Type B pancreatic cell (in vitro differentiated cells): ENCODE results near the gene TFAP2D. TPM values are rescaled to one million over a fixed set of nuclear protein-coding genes. Genes with fewer than 3 reads are reported as not detected.

Source experiments
- DNase-seq: peaks from one replicate; pipeline ENCODE4 v3.0.0; 2021; ENCODE audit warnings: mixed read lengths; ENCODE audit not compliant: unreplicated experiment; ENCODE audit errors: extremely low spot score
- H3K27ac Mint-ChIP-seq: 2 replicates; pipeline ENCODE4 v1.8.0; 2021; ENCODE audit warnings: mild to moderate bottlenecking, mixed read lengths
- H3K27me3 Mint-ChIP-seq: 2 replicates; pipeline ENCODE4 v1.8.0; 2021; ENCODE audit warnings: mixed read lengths
- H3K36me3 Mint-ChIP-seq: 2 replicates; pipeline ENCODE4 v1.8.0; 2021; ENCODE audit warnings: mixed read lengths
- H3K4me1 Mint-ChIP-seq: one replicate; pipeline ENCODE4 v1.8.0; 2021; ENCODE audit warnings: mixed read lengths; ENCODE audit not compliant: unreplicated experiment
- H3K4me3 Mint-ChIP-seq: 2 replicates; pipeline ENCODE4 v1.8.0; 2021; ENCODE audit warnings: mild to moderate bottlenecking, mixed read lengths
- H3K9me3 Mint-ChIP-seq: 2 replicates; pipeline ENCODE4 v1.8.0; 2021; ENCODE audit warnings: mixed read lengths
- CTCF ChIP-seq: fragments of 200-600 bp; sonication (generic); conservative IDR thresholded peaks from 2 replicates; pipeline ENCODE4 v1.5.0; 2021; ENCODE audit warnings: antibody characterized with exemption, mild to moderate bottlenecking
- total RNA-seq: library from RNA; stranded (reverse); gene quantifications from 2 replicates; pipeline ENCODE4 v1.2.1, GENCODE V29; 2021; ENCODE audit warnings: low replicate concordance

Gene TFAP2D
- total RNA-seq, 1 donor from 2014 or later: not detected

GRCh38 chr6:50822078-50822476 lies 108.8 kb downstream of the TFAP2D start:
- Mint-ChIP-seq H3K36me3 (peaks cover 22% of the 10 kb centered on the region), H3K4me3 (peak overlapping the region; percentile 89), H3K27ac (peak overlapping the region; percentile 95), H3K4me1 (peaks cover 7% of the 10 kb centered on the region), H3K27me3 (peaks cover 99% of the 10 kb centered on the region), H3K9me3 (no peaks in the 10 kb centered on the region)
- no peak for TF ChIP-seq CTCF
- no peak for DNase-seq

Other genes starting within 250 kb of the TFAP2D start
- 11.6 and 75.5 TPM in 2 replicates for gene TFAP2B, start 105.3 kb downstream of the TFAP2D start, total RNA-seq